CD14-positive monocyte (primary cell): Measurements from ENCODE around the gene SLC10A7. TPM values are rescaled to one million over a fixed set of nuclear protein-coding genes. Genes with fewer than 3 reads are reported as not detected.

Experiments used
- DNase-seq, 3 donors: peaks; one replicate each; pipeline ENCODE4 v3.0.0-alpha.2; 2011 to 2022
- H2AFZ ChIP-seq: 2 replicates; pipeline ENCODE4 v1.6.0; 2012; ENCODE audit warnings: mild to moderate bottlenecking, low read depth, low read length, inconsistent platforms; ENCODE audit not compliant: insufficient read depth, poor library complexity, severe bottlenecking
- H3K27ac ChIP-seq, 2 donors: 1 replicate in 1 of 2; 2 replicates in 1 of 2; pipeline ENCODE4 v1.5.1; 2012 to 2013; ENCODE audit warnings: low read length in 2 of 2, control low read depth in 1 of 2, inconsistent platforms in 1 of 2, low read depth in 1 of 2, mild to moderate bottlenecking in 1 of 2
- H3K27me3 ChIP-seq, 2 donors: one replicate each; pipeline versions ENCODE4 v1.6.0 to v1.6.1; 2011 to 2013; ENCODE audit warnings: low read length in 2 of 2; ENCODE audit not compliant: control insufficient read depth in 2 of 2, insufficient read depth in 2 of 2
- H3K36me3 ChIP-seq, 2 donors: replicated peaks in 1 of 2; 1 replicate in 1 of 2; 2 replicates in 1 of 2; pipeline versions ENCODE4 v1.5.1 to v1.6.1; 2012 to 2013; ENCODE audit warnings: low read length in 2 of 2, control low read depth in 1 of 2, inconsistent platforms in 1 of 2, mild to moderate bottlenecking in 1 of 2; ENCODE audit not compliant: insufficient read depth in 2 of 2, control insufficient read depth in 1 of 2
- H3K4me1 ChIP-seq, 2 donors: 1 replicate in 1 of 2; 2 replicates in 1 of 2; pipeline versions ENCODE4 v1.5.1 to v1.6.1; 2012 to 2013; ENCODE audit warnings: low read length in 2 of 2, control low read depth in 1 of 2, inconsistent platforms in 1 of 2, mild to moderate bottlenecking in 1 of 2, moderate library complexity in 1 of 2; ENCODE audit not compliant: insufficient read depth in 2 of 2, control insufficient read depth in 1 of 2
- H3K4me2 ChIP-seq: replicated peaks from 2 replicates; pipeline ENCODE3; 2012; ENCODE audit warnings: low read length, moderate library complexity, mild to moderate bottlenecking; ENCODE audit not compliant: poor library complexity, severe bottlenecking; ENCODE audit errors: extremely low read depth
- H3K4me3 ChIP-seq, 3 experiments: fragments of 200-600 bp in 1 of 3; sonication (generic) in 1 of 3; replicated peaks in 1 of 3; 1 replicate in 2 of 3; 2 replicates in 1 of 3; pipeline ENCODE4 v1.5.1; 2011 to 2013; ENCODE audit warnings: low read length in 3 of 3, mild to moderate bottlenecking in 3 of 3, control low read depth in 2 of 3, low read depth in 2 of 3, inconsistent platforms in 1 of 3, moderate library complexity in 1 of 3
- H3K79me2 ChIP-seq: 2 replicates; pipeline ENCODE4 v1.6.0; 2012; ENCODE audit warnings: mild to moderate bottlenecking, control low read depth, inconsistent platforms, low read length, moderate library complexity; ENCODE audit not compliant: insufficient read depth
- H3K9ac ChIP-seq: 2 replicates; pipeline ENCODE4 v1.6.0; 2017; ENCODE audit warnings: low read length, mild to moderate bottlenecking; ENCODE audit not compliant: insufficient read depth, poor library complexity, severe bottlenecking
- H3K9me3 ChIP-seq, 2 donors: replicated peaks in 1 of 2; 1 replicate in 1 of 2; 2 replicates in 1 of 2; pipeline versions ENCODE4 v1.5.1 to v1.6.1; 2012 to 2013; ENCODE audit warnings: low read length in 2 of 2, control low read depth in 1 of 2; ENCODE audit not compliant: control insufficient read depth in 1 of 2, insufficient read depth in 1 of 2
- H4K20me1 ChIP-seq: 2 replicates; pipeline ENCODE4 v1.6.0; 2012; ENCODE audit warnings: mild to moderate bottlenecking, low read length, control low read depth, moderate library complexity; ENCODE audit not compliant: insufficient read depth
- H3K27ac Mint-ChIP-seq, 7 donors: one replicate each; pipeline ENCODE4 v1.8.0; 2020; ENCODE audit warnings: mild to moderate bottlenecking in 7 of 7, mixed read lengths in 7 of 7, moderate library complexity in 6 of 7, inconsistent platforms in 2 of 7
- H3K27me3 Mint-ChIP-seq, 3 donors: one replicate each; pipeline ENCODE4 v1.8.0; 2021 to 2022; ENCODE audit warnings: low read depth in 3 of 3, mild to moderate bottlenecking in 3 of 3, mixed read lengths in 3 of 3, moderate library complexity in 3 of 3, inconsistent platforms in 1 of 3
- H3K36me3 Mint-ChIP-seq, 2 donors: one replicate each; pipeline ENCODE4 v1.8.0; 2020; ENCODE audit warnings: mixed read lengths in 2 of 2, inconsistent platforms in 1 of 2, mild to moderate bottlenecking in 1 of 2
- H3K4me1 Mint-ChIP-seq: one replicate; pipeline ENCODE4 v1.8.0; 2020; ENCODE audit warnings: mild to moderate bottlenecking, mixed read lengths
- H3K4me3 Mint-ChIP-seq, 2 donors: one replicate each; pipeline ENCODE4 v1.8.0; 2020; ENCODE audit warnings: mild to moderate bottlenecking in 2 of 2, mixed read lengths in 2 of 2, moderate library complexity in 1 of 2
- H3K9me3 Mint-ChIP-seq, 7 donors: one replicate each; pipeline ENCODE4 v1.8.0; 2020 to 2022; ENCODE audit warnings: mixed read lengths in 7 of 7, mild to moderate bottlenecking in 6 of 7, moderate library complexity in 6 of 7, inconsistent platforms in 2 of 7
- WGBS: methylation state at CpG from one replicate; pipeline ENCODE4 v1.1.5; 2013; ENCODE audit warnings: missing lambda C conversion rate; ENCODE audit not compliant: insufficient coverage; 5-methylcytosine and 5-hydroxymethylcytosine counted together
- intact Hi-C, 2 donors: fragments of 100-400 bp; cut with micrococcal nuclease; formaldehyde crosslinking; loops; one replicate each; pipeline versions ENCODE4 v1.15.0 to v1.15.1; 2023
- polyA plus RNA-seq, 3 donors: library from polyadenylated mRNA; depleted of rRNA in 1 of 3; unstranded in 2 of 3; stranded (reverse) in 1 of 3; fragments of 300-500 nt in 2 of 3; fragments of >200 nt in 1 of 3; fragmentation: Illumina TruSeq in 2 of 3; gene quantifications; 1 replicate in 2 of 3; 2 replicates in 1 of 3; pipeline ENCODE4 v1.2.3, GENCODE V29; 2012 to 2021
- TF ChIP-seq, protein P1 (sequence below): fragments of 200-600 bp; IDR thresholded peaks from one replicate; pipeline ENCODE4 v1.8.0; 2022; ENCODE audit warnings: antibody characterized with exemption, mild to moderate bottlenecking

Gene SLC10A7
- polyA plus RNA-seq, 3 donors, result 6.6 to 8.3 (median 6.8) TPM

- no peaks in the 10 kb centered on the region for H3K4me1 Mint-ChIP-seq
- H3K27me3 ChIP-seq, result no peaks in the 10 kb centered on the region
- H3K36me3 Mint-ChIP-seq, result peaks cover 0 to 6% of the 10 kb centered on the region in 2 donors
- no peaks in the 10 kb centered on the region for H3K4me1 ChIP-seq
- TF ChIP-seq, protein P1, sequence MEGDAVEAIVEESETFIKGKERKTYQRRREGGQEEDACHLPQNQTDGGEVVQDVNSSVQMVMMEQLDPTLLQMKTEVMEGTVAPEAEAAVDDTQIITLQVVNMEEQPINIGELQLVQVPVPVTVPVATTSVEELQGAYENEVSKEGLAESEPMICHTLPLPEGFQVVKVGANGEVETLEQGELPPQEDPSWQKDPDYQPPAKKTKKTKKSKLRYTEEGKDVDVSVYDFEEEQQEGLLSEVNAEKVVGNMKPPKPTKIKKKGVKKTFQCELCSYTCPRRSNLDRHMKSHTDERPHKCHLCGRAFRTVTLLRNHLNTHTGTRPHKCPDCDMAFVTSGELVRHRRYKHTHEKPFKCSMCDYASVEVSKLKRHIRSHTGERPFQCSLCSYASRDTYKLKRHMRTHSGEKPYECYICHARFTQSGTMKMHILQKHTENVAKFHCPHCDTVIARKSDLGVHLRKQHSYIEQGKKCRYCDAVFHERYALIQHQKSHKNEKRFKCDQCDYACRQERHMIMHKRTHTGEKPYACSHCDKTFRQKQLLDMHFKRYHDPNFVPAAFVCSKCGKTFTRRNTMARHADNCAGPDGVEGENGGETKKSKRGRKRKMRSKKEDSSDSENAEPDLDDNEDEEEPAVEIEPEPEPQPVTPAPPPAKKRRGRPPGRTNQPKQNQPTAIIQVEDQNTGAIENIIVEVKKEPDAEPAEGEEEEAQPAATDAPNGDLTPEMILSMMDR, result no peak
- no peak for DNase-seq
- H4K20me1 ChIP-seq, result no peaks in the 10 kb centered on the region
- no peaks in the 10 kb centered on the region for H3K36me3 ChIP-seq
- intact Hi-C loops, result no loop called here
- peaks cover 0 to 2% (median 0%) of the 10 kb centered on the region in 3 donors for H3K27me3 Mint-ChIP-seq
- no CpG with 5 or more reads among the region's 2 CpGs for WGBS
- no peak overlapping the region for H3K27ac Mint-ChIP-seq
- H3K9me3 Mint-ChIP-seq, result no peaks in the 10 kb centered on the region
- no peak overlapping the region for H3K4me2 ChIP-seq
- H2AFZ ChIP-seq, result no peak overlapping the region
- H3K9me3 ChIP-seq, result no peaks in the 10 kb centered on the region
- H3K4me3 ChIP-seq, result no peak overlapping the region
- no peak overlapping the region for H3K9ac ChIP-seq
- no peak overlapping the region for H3K4me3 Mint-ChIP-seq
- H3K79me2 ChIP-seq, result no peaks in the 10 kb centered on the region
- H3K27ac ChIP-seq, result no peak overlapping the region
Measured at GRCh38 chr4:146265950-146266490, 255.7 kb downstream of the SLC10A7 start.

GRCh38 chr4:146263793-146264192 is 257.9 kb downstream of the SLC10A7 start:
- Mint-ChIP-seq H3K27ac (no peak overlapping the region), H3K4me1 (no peaks in the 10 kb centered on the region), H3K4me3 (no peak overlapping the region), H3K27me3 (peaks cover 0 to 2% (median 0%) of the 10 kb centered on the region in 3 donors), H3K9me3 (no peaks in the 10 kb centered on the region), H3K36me3 (peaks cover 1 to 5% of the 10 kb centered on the region in 2 donors)
- Histone ChIP-seq H3K9me3 (no peaks in the 10 kb centered on the region), H3K9ac (no peak overlapping the region), H3K27me3 (no peaks in the 10 kb centered on the region), H2AFZ (no peak overlapping the region), H3K4me2 (no peak overlapping the region), H3K79me2 (no peaks in the 10 kb centered on the region), H3K4me3 (no peak overlapping the region), H3K27ac (no peak overlapping the region), H3K36me3 (peaks cover 0 to 1% of the 10 kb centered on the region in 2 donors), H4K20me1 (no peaks in the 10 kb centered on the region), H3K4me1 (no peaks in the 10 kb centered on the region)
- DNase-seq, result no peak
- intact Hi-C loops, result no loop called here
- TF ChIP-seq, protein P1, result no peak
